Rectal smooth muscle tissue (tissue), 1 donor: Measurements from ENCODE around the gene BCO1.

Experiments
- H3K27ac ChIP-seq: one replicate; pipeline ENCODE4 v1.7.0; 2013; ENCODE audit warnings: low read depth, low read length, inconsistent platforms
- H3K27me3 ChIP-seq: one replicate; pipeline ENCODE4 v1.7.0; 2013; ENCODE audit warnings: low read length; ENCODE audit not compliant: control insufficient read depth, insufficient read depth
- H3K36me3 ChIP-seq: one replicate; pipeline ENCODE4 v1.7.0; 2013; ENCODE audit warnings: low read length; ENCODE audit not compliant: control insufficient read depth, insufficient read depth
- H3K4me1 ChIP-seq: one replicate; pipeline ENCODE4 v1.7.0; 2013; ENCODE audit warnings: low read length; ENCODE audit not compliant: control insufficient read depth, insufficient read depth
- H3K4me3 ChIP-seq: one replicate; pipeline ENCODE4 v1.7.0; 2013; ENCODE audit warnings: low read length
- H3K9ac ChIP-seq: one replicate; pipeline ENCODE4 v1.7.0; 2013; ENCODE audit warnings: low read length

The BCO1 gene

DNA sequence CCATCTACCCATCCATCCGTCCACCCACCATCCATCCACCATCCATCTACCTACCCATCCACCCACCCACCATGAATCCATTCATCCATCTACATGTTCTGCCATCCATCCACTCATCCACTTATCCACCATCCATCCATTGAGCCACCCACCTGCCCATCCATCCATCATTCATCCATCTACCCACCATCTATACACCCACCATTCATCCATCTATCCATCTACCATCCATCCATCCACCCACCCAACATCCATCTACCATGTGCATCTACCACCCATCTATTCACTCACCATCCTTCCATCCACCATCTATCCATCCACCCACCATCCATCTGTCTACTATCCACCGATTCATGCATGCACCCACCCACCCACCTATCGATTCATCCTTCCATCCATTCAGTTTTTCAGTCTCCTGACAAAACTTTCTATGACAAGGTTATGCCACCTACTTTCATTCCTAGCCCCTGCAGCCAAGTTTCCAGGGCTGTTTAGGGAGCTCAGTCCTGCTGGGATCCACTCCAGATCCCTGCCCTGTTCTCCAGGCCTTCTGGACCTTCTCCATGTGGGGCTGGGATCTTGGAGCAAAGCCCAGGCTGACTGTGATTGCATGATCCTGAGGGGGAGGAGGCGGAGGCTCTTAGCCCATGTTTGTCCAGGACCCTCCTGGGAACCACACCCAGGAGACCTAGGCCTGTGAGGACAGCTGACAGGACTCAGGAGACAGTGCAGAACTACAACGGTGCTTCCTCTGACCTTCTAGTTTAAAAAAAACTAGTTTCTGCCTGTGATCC is 27.4 kb downstream of the BCO1 start:
- H3K36me3 ChIP-seq, result no peaks in the 10 kb centered on the region
- peak overlapping the region; percentile 75 for H3K27ac ChIP-seq
- H3K4me1 ChIP-seq, result peaks cover 25% of the 10 kb centered on the region
- no peak overlapping the region for H3K9ac ChIP-seq
- peak overlapping the region; percentile 1 for H3K4me3 ChIP-seq
- no peaks in the 10 kb centered on the region for H3K27me3 ChIP-seq

DNA sequence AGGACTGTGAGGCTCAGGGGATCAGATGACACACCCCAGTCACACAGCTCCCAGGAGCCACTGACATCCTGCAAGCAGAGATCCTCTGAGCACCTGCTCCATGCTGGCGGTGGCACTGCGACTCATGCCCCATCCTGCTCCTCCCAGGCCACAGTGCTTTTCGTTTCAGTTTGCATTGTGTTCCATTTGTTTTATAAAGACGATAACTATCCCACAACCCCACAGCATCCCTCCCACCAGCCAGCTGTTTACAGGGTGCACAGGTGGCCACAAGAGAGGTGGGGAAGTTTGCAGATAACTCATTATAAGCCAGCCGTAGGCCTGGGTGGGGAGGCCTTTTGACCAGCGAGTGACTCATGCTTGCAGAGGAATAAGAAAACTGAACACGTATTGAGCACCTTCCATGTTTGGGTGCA is 28.2 kb downstream of the BCO1 start:
- H3K36me3 ChIP-seq, result no peaks in the 10 kb centered on the region
- H3K27me3 ChIP-seq, result no peaks in the 10 kb centered on the region
- H3K27ac ChIP-seq, result peak overlapping the region; percentile 75
- peaks cover 25% of the 10 kb centered on the region for H3K4me1 ChIP-seq
- H3K9ac ChIP-seq, result no peak overlapping the region
- peak overlapping the region; percentile 1 for H3K4me3 ChIP-seq

GRCh38 chr16:81268509-81268908 is 30.0 kb downstream of the BCO1 start:
- Histone ChIP-seq H3K4me3 (no peak overlapping the region), H3K27me3 (no peaks in the 10 kb centered on the region), H3K9ac (no peak overlapping the region), H3K27ac (no peak overlapping the region), H3K36me3 (no peaks in the 10 kb centered on the region), H3K4me1 (peaks cover 34% of the 10 kb centered on the region)

DNA sequence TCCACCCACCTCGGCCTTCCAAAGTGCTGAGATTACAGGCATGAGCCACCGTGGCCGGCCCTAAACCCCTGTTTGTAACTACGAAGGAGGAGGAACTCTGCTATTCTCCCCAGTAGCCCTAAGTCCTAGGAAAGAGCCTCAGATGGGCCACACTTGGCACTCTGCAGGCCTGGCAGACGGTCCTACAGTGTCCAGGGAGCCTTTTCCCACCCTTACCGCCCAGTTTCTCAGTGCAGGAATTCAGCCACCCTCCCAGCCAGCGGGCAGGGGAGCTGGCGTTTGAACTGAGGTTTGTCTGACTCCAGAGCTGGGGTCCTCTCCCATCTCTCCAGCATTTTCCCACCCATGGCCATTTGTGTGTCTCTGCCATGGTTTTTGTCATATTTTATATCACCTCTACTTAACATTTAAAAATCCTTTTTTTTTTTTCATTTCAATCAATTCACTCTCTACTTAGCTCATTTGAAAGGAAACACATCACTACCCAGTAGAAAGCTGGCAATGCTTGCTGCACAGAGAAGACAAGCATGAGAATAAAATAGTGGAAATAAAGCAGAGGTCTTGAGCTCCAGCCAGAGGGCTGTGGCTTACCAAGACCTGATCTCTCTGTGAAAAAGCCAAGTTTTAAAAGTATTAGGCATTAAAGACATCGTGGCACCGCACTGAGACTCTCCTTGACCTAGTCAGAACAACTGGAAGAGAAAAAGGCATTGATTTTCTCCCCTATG is 34.9 kb downstream of the BCO1 start:
- Histone ChIP-seq H3K27ac (peak overlapping the region; percentile 77), H3K9ac (no peak overlapping the region), H3K36me3 (no peaks in the 10 kb centered on the region), H3K4me1 (peaks cover 9% of the 10 kb centered on the region), H3K4me3 (no peak overlapping the region), H3K27me3 (no peaks in the 10 kb centered on the region)

- H3K4me1 ChIP-seq, result peaks cover 9% of the 10 kb centered on the region
- no peak overlapping the region for H3K27ac ChIP-seq
- no peaks in the 10 kb centered on the region for H3K27me3 ChIP-seq
- H3K36me3 ChIP-seq, result no peaks in the 10 kb centered on the region
- no peak overlapping the region for H3K4me3 ChIP-seq
- H3K9ac ChIP-seq, result no peak overlapping the region
Measured at GRCh38 chr16:81275064-81275532, 36.6 kb downstream of the BCO1 start.

DNA sequence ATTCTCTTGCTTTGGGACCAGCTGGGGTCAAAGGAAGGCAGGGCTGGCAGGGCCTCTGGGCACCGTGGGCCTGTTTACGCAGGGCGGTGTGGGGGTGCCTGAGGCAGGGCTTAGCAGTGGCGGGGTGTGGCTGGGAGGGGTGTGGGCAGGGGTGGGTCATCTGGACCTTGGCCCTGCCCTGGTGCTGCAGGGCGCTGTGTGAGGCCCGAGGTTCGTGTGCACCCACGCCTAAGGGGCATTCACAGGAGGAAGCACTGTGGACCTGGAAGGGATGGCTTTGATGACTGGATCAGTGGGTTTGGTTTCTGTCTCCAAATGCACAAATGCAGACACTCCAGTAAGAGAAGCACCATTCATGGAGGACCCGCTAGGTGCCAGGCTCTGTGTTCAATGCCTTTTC is 37.3 kb downstream of the BCO1 start:
- no peak overlapping the region for H3K27ac ChIP-seq
- H3K4me1 ChIP-seq, result peaks cover 9% of the 10 kb centered on the region
- no peak overlapping the region for H3K9ac ChIP-seq
- no peak overlapping the region for H3K4me3 ChIP-seq
- no peaks in the 10 kb centered on the region for H3K27me3 ChIP-seq
- H3K36me3 ChIP-seq, result no peaks in the 10 kb centered on the region

- peak overlapping the region; percentile 13 for H3K27ac ChIP-seq
- no peaks in the 10 kb centered on the region for H3K36me3 ChIP-seq
- peak overlapping the region; percentile 4 for H3K9ac ChIP-seq
- H3K27me3 ChIP-seq, result no peaks in the 10 kb centered on the region
- H3K4me3 ChIP-seq, result no peak overlapping the region
- peaks cover 9% of the 10 kb centered on the region for H3K4me1 ChIP-seq
Measured at GRCh38 chr16:81276323-81276722, 37.8 kb downstream of the BCO1 start.

DNA sequence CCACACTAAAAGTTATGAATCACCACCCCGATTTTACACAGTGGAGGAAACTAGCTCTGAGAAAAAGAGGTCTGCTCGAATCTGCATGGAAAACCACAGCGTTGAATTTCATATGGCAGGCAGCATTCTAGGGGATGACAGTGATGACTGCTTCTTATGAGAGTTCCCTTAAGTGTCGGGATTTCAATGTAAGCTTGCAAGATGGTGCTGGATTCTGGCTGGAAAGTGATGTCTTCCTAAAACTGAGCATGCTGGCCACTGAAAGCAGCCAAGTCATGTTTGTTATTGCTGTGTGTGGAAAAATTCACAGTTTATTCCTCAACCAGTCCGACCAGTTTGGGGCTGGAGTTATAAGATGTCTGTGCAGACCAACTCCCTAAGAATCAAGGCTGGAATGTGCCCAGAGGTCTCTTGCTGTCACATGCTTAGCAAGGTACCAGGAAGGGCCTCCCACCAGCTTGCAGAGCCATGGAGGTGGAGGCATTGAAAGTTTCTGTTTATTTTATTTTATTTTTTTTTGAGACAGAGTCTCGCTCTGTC is 39.1 kb downstream of the BCO1 start:
- no peak overlapping the region for H3K27ac ChIP-seq
- no peak overlapping the region for H3K4me3 ChIP-seq
- H3K36me3 ChIP-seq, result no peaks in the 10 kb centered on the region
- H3K4me1 ChIP-seq, result peaks cover 6% of the 10 kb centered on the region
- H3K9ac ChIP-seq, result no peak overlapping the region
- no peaks in the 10 kb centered on the region for H3K27me3 ChIP-seq

- Histone ChIP-seq H3K27ac (no peak overlapping the region), H3K4me3 (no peak overlapping the region), H3K36me3 (no peaks in the 10 kb centered on the region), H3K4me1 (no peaks in the 10 kb centered on the region), H3K9ac (no peak overlapping the region), H3K27me3 (no peaks in the 10 kb centered on the region)
Measured at GRCh38 chr16:81278526-81278925, 40.0 kb downstream of the BCO1 start.

- no peaks in the 10 kb centered on the region for H3K36me3 ChIP-seq
- H3K4me1 ChIP-seq, result no peaks in the 10 kb centered on the region
- H3K9ac ChIP-seq, result no peak overlapping the region
- H3K27ac ChIP-seq, result no peak overlapping the region
- H3K27me3 ChIP-seq, result no peaks in the 10 kb centered on the region
- no peak overlapping the region for H3K4me3 ChIP-seq
Measured at GRCh38 chr16:81279392-81279791, 40.9 kb downstream of the BCO1 start.

DNA sequence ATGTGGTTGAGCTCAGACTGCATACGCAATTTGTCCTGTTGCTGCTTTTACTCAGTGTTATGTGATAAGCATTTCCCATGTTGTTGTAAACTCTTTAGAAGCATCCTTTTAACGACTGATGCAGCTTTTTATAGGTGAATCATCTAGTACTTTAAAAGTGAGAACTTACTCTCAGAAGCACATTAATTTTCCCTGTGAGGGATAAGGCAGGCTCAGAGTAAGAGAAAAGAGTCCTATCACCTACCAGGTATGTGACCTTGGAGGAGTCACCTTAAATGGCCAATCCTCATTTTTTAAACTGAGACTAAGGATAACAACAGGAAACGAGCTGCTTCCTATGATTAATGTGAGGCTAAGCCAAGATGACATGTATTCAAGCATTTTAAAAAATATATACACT is 41.9 kb downstream of the BCO1 start:
- no peak overlapping the region for H3K27ac ChIP-seq
- no peak overlapping the region for H3K9ac ChIP-seq
- H3K27me3 ChIP-seq, result no peaks in the 10 kb centered on the region
- H3K4me1 ChIP-seq, result no peaks in the 10 kb centered on the region
- H3K36me3 ChIP-seq, result no peaks in the 10 kb centered on the region
- H3K4me3 ChIP-seq, result no peak overlapping the region

DNA sequence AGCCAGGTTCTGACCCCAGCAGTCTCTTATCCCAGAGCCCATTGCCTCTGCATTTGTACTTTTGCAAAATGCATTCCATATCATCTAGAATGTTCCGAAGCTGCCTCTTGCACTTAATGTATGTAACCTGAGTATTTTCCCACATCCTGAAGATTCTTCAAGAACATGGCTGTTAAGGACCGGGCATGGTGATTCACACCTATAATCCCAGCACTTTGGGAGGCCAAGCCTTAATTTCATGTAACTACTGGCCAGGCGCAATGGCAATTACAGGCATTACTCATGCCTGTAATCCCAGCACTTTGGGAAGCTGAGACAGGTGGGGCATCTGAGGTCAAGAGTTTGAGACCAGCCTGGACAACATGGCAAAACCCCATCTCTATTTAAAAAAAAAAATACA is 44.6 kb downstream of the BCO1 start:
- no peaks in the 10 kb centered on the region for H3K36me3 ChIP-seq
- no peak overlapping the region for H3K27ac ChIP-seq
- H3K9ac ChIP-seq, result no peak overlapping the region
- H3K27me3 ChIP-seq, result no peaks in the 10 kb centered on the region
- H3K4me1 ChIP-seq, result no peaks in the 10 kb centered on the region
- no peak overlapping the region for H3K4me3 ChIP-seq
